ENCODE data around the gene ICAM2. TPM values are rescaled to one million over a fixed set of nuclear protein-coding genes. Genes with fewer than 3 reads are reported as not detected.

Gene ICAM2
- total and polyA plus RNA-seq, 4 donors = 58.7 to 77.7 (median 62.2) TPM

DNA sequence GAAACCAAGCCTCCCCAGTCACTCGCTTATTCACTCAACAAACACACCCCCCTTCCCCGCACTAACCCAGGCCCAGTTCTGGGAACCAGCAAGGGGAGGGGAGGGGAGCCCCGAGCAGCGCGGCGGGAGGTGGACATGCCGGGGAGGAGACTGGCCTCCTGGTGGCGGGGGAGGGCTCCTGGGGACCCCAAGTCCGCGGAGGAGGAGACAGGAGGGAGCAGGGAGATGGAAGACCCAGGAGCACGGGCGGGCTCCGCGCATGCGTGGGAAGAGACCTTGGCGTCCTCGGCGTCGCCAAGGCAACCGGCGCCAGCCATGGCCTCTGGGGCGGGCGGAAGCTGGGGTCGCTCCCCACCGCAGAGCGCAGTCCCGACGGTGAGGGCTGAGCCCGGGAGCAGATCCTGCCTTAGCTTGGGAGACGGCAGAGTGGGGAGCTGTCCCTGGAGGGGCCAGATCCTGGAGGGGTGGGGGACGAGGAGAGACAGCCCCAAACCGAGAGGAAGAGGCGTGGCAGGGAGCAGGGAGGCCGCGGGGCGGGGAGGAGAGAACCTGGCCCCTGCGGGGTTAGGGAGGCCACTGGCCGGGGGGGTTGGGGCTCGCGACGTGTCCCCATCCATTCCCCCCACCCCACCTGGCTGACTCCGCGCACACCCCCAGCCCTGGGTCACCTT, 22.2 kb downstream of the ICAM2 start, which contains the start of gene PRR29:
Gene PRR29 (plus strand): TSS at position 302 of the 671 bp plus-strand sequence. CDS start 14 bp downstream, at position 316.
- Histone ChIP-seq H3K9ac (ENCODE audit: insufficient read depth in 1 of 2, low read length in 2 of 2) (no peak within 1 kb of the TSS), H3K9me3 (ENCODE audit: control insufficient read depth in 4 of 4, insufficient read depth in 3 of 4, low read length in 3 of 4) (no peaks in the 10 kb centered on the region), H3K4me1 (ENCODE audit: control insufficient read depth in 5 of 5, insufficient read depth in 5 of 5, low read length in 5 of 5) (peaks cover 0 to 26% (median 21%) of the 10 kb centered on the region in 5 donors), H3K4me3 (peak within 1 kb of the TSS; percentile 39), H3K27me3 (ENCODE audit: control insufficient read depth in 3 of 3, insufficient read depth in 3 of 3, low read length in 2 of 3) (no peaks in the 10 kb centered on the region), H3K27ac (ENCODE audit: low read depth in 1 of 2, low read length in 1 of 2) (peak within 1 kb of the TSS in 1 of 2 donors; percentile 18), H3K36me3 (ENCODE audit: control insufficient read depth in 4 of 4, insufficient read depth in 4 of 4, low read length in 4 of 4) (peaks cover 0 to 3% (median 0%) of the 10 kb centered on the region in 4 donors)
- WGBS, 2 donors = 1 to 2% methylated on average over 40 to 43 of the region's 43 CpGs
- TF ChIP-seq CTCF (IDR thresholded peaks at IDR 0.05; ENCODE audit: control extremely low read depth, extremely low read depth) = no peak
- peak; percentile 64 for ATAC-seq (ENCODE audit: insufficient read depth, low FRiP score)
- DNase-seq = peak; percentile 85 to 88 (median 88)

- H3K27me3 ChIP-seq (ENCODE audit: control insufficient read depth in 3 of 3, insufficient read depth in 3 of 3, low read length in 2 of 3) = peaks cover 0 to 4% (median 0%) of the 10 kb centered on the region in 3 donors
- WGBS, 2 donors = 9 to 14% methylated on average over 19 of the region's 19 CpGs
- no peak for ATAC-seq (ENCODE audit: insufficient read depth, low FRiP score)
Measured at GRCh38 chr17:63997341-63998048, 22.9 kb downstream of the ICAM2 start.

GRCh38 chr17:63996430-63997182, 23.8 kb downstream of the ICAM2 start:
- Histone ChIP-seq H3K27me3 (ENCODE audit: control insufficient read depth in 3 of 3, insufficient read depth in 3 of 3, low read length in 2 of 3) (peaks cover 0 to 4% (median 0%) of the 10 kb centered on the region in 3 donors), H3K9me3 (ENCODE audit: control insufficient read depth in 4 of 4, insufficient read depth in 3 of 4, low read length in 3 of 4) (no peaks in the 10 kb centered on the region), H3K36me3 (ENCODE audit: control insufficient read depth in 4 of 4, insufficient read depth in 4 of 4, low read length in 4 of 4) (no peaks in the 10 kb centered on the region), H3K4me3 (no peak overlapping the region), H3K9ac (ENCODE audit: insufficient read depth in 1 of 2, low read length in 2 of 2) (no peak overlapping the region), H3K27ac (ENCODE audit: low read depth in 1 of 2, low read length in 1 of 2) (no peak overlapping the region), H3K4me1 (ENCODE audit: control insufficient read depth in 5 of 5, insufficient read depth in 5 of 5, low read length in 5 of 5) (peaks cover 0 to 22% (median 17%) of the 10 kb centered on the region in 5 donors)
- DNase-seq (no peak), ATAC-seq (ENCODE audit: insufficient read depth, low FRiP score) (no peak)
- 93 to 96% methylated on average over 11 of the region's 11 CpGs for WGBS, 2 donors
- TF ChIP-seq CTCF (IDR thresholded peaks at IDR 0.05; ENCODE audit: control extremely low read depth, extremely low read depth) = no peak

More at GRCh38 chr17:63997341-63998048, 22.9 kb downstream of the ICAM2 start:
- no peaks in the 10 kb centered on the region for H3K9me3 ChIP-seq (ENCODE audit: control insufficient read depth in 4 of 4, insufficient read depth in 3 of 4, low read length in 3 of 4)
- H3K4me3 ChIP-seq = no peak overlapping the region
- TF ChIP-seq CTCF (IDR thresholded peaks at IDR 0.05; ENCODE audit: control extremely low read depth, extremely low read depth) = no peak
- peaks cover 0 to 26% (median 21%) of the 10 kb centered on the region in 5 donors for H3K4me1 ChIP-seq (ENCODE audit: control insufficient read depth in 5 of 5, insufficient read depth in 5 of 5, low read length in 5 of 5)
- H3K27ac ChIP-seq (ENCODE audit: low read depth in 1 of 2, low read length in 1 of 2) = peak overlapping the region in 1 of 2 donors; percentile 18
- H3K36me3 ChIP-seq (ENCODE audit: control insufficient read depth in 4 of 4, insufficient read depth in 4 of 4, low read length in 4 of 4) = no peaks in the 10 kb centered on the region
- peak in 1 of 3 donors; percentile 68 for DNase-seq
- no peak overlapping the region for H3K9ac ChIP-seq (ENCODE audit: insufficient read depth in 1 of 2, low read length in 2 of 2)

All from lung (tissue), 12 donors.